Keratinocyte (primary cell): Measurements from ENCODE around the gene ZFX. TPM values are rescaled to one million over a fixed set of nuclear protein-coding genes. Genes with fewer than 3 reads are reported as not detected.

Experiments used
- DNase-seq: peaks from one replicate; pipeline ENCODE4 v3.0.0-alpha.2; 2011; ENCODE audit warnings: low read depth, missing footprints, low spot score
- FAIRE-seq: peaks from 2 replicates; lab custom pipeline; 2011; peaks lifted over from hg19 to GRCh38; lab: Jason Lieb, UNC
- H2AFZ ChIP-seq: 2 replicates; pipeline ENCODE4 v1.6.0; 2012; ENCODE audit warnings: low read length, control low read depth, inconsistent platforms; ENCODE audit not compliant: control insufficient read depth
- H3K27ac ChIP-seq: 2 replicates; pipeline ENCODE4 v1.5.1; 2011; ENCODE audit warnings: low read length; ENCODE audit not compliant: control insufficient read depth, insufficient read depth
- H3K27me3 ChIP-seq: 3 replicates; pipeline ENCODE4 v1.6.0; 2011; ENCODE audit warnings: low read length; ENCODE audit not compliant: control insufficient read depth, insufficient read depth; ENCODE audit errors: extremely low read depth
- H3K36me3 ChIP-seq, 2 experiments: 2 replicates in 1 of 2; 3 replicates in 1 of 2; pipeline ENCODE4 v1.5.1; 2011; ENCODE audit warnings: low read length in 2 of 2, mild to moderate bottlenecking in 1 of 2; ENCODE audit not compliant: control insufficient read depth in 2 of 2, insufficient read depth in 2 of 2; ENCODE audit errors: extremely low read depth in 1 of 2
- H3K4me1 ChIP-seq: 3 replicates; pipeline ENCODE4 v1.5.1; 2011; ENCODE audit warnings: low read length; ENCODE audit not compliant: control insufficient read depth, insufficient read depth; ENCODE audit errors: extremely low read depth
- H3K4me2 ChIP-seq: 3 replicates; pipeline ENCODE4 v1.6.0; 2011; ENCODE audit warnings: low read depth, low read length; ENCODE audit not compliant: control insufficient read depth, insufficient read depth; ENCODE audit errors: extremely low read depth
- H3K4me3 ChIP-seq, 3 experiments: fragments of 200-600 bp in 1 of 3; sonication (generic) in 1 of 3; 2 replicates in 2 of 3; 3 replicates in 1 of 3; pipeline ENCODE4 v1.5.1; 2011 to 2016; ENCODE audit warnings: low read length in 3 of 3, mild to moderate bottlenecking in 3 of 3, control low read depth in 2 of 3, inconsistent platforms in 1 of 3, low read depth in 1 of 3, mixed read lengths in 1 of 3, mixed run types in 1 of 3, moderate library complexity in 1 of 3; ENCODE audit not compliant: control insufficient read depth in 2 of 3, insufficient read depth in 2 of 3; ENCODE audit errors: extremely low read depth in 1 of 3
- H3K79me2 ChIP-seq: 2 replicates; pipeline ENCODE4 v1.6.0; 2012; ENCODE audit warnings: low read length; ENCODE audit not compliant: control insufficient read depth, insufficient read depth
- H3K9ac ChIP-seq: 3 replicates; pipeline ENCODE4 v1.6.0; 2011; ENCODE audit warnings: low read length; ENCODE audit not compliant: control insufficient read depth, insufficient read depth; ENCODE audit errors: extremely low read depth
- H3K9me1 ChIP-seq: 3 replicates; pipeline ENCODE4 v1.6.0; 2011; ENCODE audit warnings: low read length; ENCODE audit not compliant: control insufficient read depth, insufficient read depth; ENCODE audit errors: extremely low read depth
- H3K9me3 ChIP-seq: 2 replicates; pipeline ENCODE4 v1.5.1; 2012; ENCODE audit warnings: low read depth, low read length; ENCODE audit not compliant: control insufficient read depth
- H4K20me1 ChIP-seq: 3 replicates; pipeline ENCODE4 v1.6.0; 2011; ENCODE audit warnings: low read length; ENCODE audit not compliant: control insufficient read depth, insufficient read depth; ENCODE audit errors: extremely low read depth
- EZH2 ChIP-seq: IDR thresholded peaks from one replicate; pipeline ENCODE4 v1.6.1; 2012; ENCODE audit warnings: inconsistent platforms, mild to moderate bottlenecking, low read length, moderate library complexity
- dilution Hi-C: fragments of 300-500 bp; cut with MboI; formaldehyde crosslinking; loops from one replicate; pipeline ENCODE4 v1.7.0; 2020; ENCODE audit warnings: low sequenced_read_pairs; ENCODE audit not compliant: extremely low pct_ligation_motif_present
- polyA plus RNA-seq, 5 experiments: library from polyadenylated mRNA; depleted of rRNA in 3 of 5; stranded (reverse) in 3 of 5; stranded (forward) in 1 of 5; unstranded in 1 of 5; fragments of >200 nt; gene quantifications; 1 replicate in 1 of 5; 2 replicates in 3 of 5; 3 replicates in 1 of 5; pipeline versions ENCODE4 v1.2.1 to v1.2.3, GENCODE V29; 2011 to 2012; ENCODE audit warnings: missing spikeins in 2 of 5, low read depth in 1 of 5, low replicate concordance in 1 of 5
- TF ChIP-seq, protein P1 (sequence below), 3 experiments: IDR thresholded peaks in 1 of 3; conservative IDR thresholded peaks in 1 of 3; optimal IDR thresholded peaks in 1 of 3; 2 replicates in 2 of 3; 3 replicates in 1 of 3; pipeline versions ENCODE3 to v1.5.1; 2011; ENCODE audit warnings: low read length in 3 of 3, mild to moderate bottlenecking in 3 of 3, moderate library complexity in 2 of 3, control low read depth in 1 of 3, inconsistent platforms in 1 of 3; ENCODE audit not compliant: insufficient read depth in 2 of 3; ENCODE audit errors: extremely low read depth in 1 of 3

Gene ZFX
- polyA plus RNA-seq, 1 donor (not counting 4 experiments of a cell fraction or from before 2014, with no cell fraction given) = 24.3 TPM

DNA sequence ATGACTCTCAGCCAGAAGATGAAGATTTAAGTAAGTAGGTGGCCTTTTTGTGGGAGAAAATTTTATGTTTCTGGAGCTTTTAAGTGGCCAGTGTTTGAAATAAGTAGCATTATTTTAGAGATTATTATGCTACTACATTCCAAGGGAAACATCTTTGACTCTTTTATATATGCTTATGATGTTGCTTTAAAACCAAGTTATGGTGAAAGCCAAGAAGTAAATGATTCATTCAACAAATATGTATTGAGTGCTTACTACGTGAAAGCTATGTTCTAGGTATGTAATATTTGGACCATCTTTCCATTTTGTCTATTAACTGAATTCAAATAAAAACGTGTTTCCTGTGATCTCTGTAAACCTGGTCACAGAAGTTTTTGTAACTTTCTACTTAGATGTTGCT lies 58.3 kb downstream of the ZFX start:
- no peak for TF ChIP-seq EZH2
- TF ChIP-seq, protein P1, sequence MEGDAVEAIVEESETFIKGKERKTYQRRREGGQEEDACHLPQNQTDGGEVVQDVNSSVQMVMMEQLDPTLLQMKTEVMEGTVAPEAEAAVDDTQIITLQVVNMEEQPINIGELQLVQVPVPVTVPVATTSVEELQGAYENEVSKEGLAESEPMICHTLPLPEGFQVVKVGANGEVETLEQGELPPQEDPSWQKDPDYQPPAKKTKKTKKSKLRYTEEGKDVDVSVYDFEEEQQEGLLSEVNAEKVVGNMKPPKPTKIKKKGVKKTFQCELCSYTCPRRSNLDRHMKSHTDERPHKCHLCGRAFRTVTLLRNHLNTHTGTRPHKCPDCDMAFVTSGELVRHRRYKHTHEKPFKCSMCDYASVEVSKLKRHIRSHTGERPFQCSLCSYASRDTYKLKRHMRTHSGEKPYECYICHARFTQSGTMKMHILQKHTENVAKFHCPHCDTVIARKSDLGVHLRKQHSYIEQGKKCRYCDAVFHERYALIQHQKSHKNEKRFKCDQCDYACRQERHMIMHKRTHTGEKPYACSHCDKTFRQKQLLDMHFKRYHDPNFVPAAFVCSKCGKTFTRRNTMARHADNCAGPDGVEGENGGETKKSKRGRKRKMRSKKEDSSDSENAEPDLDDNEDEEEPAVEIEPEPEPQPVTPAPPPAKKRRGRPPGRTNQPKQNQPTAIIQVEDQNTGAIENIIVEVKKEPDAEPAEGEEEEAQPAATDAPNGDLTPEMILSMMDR (optimal IDR thresholded peaks at IDR 0.05 in 1 of 3, IDR thresholded peaks at IDR 0.05 in 1 of 3, conservative IDR thresholded peaks at IDR 0.05 in 1 of 3; ENCODE audit: extremely low read depth in 1 of 3, insufficient read depth in 2 of 3, low read length in 3 of 3) = no peak
- H3K27ac ChIP-seq = no peak overlapping the region
- H3K9me3 ChIP-seq = no peaks in the 10 kb centered on the region
- H3K4me2 ChIP-seq = no peak overlapping the region
- peaks cover 4% of the 10 kb centered on the region for H3K4me1 ChIP-seq
- peaks cover 17 to 18% of the 10 kb centered on the region in 2 experiments for H3K36me3 ChIP-seq
- H3K27me3 ChIP-seq = no peaks in the 10 kb centered on the region
- DNase-seq = no peak
- FAIRE-seq = no peak
- H3K79me2 ChIP-seq = peaks cover 39% of the 10 kb centered on the region
- no peak overlapping the region for H3K4me3 ChIP-seq
- no peaks in the 10 kb centered on the region for H4K20me1 ChIP-seq
- dilution Hi-C loops = no loop called here
- H3K9me1 ChIP-seq = no peaks in the 10 kb centered on the region
- no peak overlapping the region for H2AFZ ChIP-seq
- no peak overlapping the region for H3K9ac ChIP-seq

DNA sequence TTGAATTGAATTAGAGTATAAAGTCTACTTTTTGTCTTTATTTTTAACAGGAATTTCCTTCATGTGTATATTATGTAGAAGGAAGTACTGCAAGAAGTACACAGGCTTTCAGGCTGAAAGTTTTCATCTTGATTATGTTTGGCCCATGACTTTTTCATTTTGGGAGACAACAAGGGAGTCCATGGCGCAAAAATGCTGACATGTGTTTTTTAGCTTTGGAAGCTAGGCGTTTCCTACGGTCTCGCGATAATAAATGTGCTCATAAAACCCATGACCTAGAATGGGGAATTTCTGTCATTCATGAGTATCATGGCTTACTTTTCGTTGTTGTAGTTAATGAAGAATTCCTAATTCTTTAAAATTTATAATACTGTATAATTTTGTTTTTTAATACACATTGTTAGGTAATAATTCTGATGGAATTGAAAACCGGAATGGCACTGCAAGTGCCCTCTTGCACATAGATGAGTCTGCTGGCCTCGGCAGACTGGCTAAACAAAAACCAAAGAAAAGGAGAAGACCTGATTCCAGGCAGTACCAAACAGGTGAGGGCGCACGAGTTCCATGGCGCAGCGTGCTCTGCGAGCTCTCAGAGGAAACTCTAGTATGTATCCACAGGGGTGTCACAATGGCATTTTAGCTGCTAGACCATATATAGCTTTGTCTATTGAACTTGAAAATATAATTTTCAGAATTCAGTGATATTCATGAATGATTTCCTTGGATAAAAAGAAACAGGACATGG lies 59.1 kb downstream of the ZFX start:
- Histone ChIP-seq H3K79me2 (peaks cover 31% of the 10 kb centered on the region), H3K9ac (no peak overlapping the region), H3K27me3 (no peaks in the 10 kb centered on the region), H3K27ac (no peak overlapping the region), H4K20me1 (no peaks in the 10 kb centered on the region), H3K4me3 (no peak overlapping the region), H3K4me1 (peaks cover 4% of the 10 kb centered on the region), H3K9me3 (no peaks in the 10 kb centered on the region), H2AFZ (no peak overlapping the region), H3K9me1 (peaks cover 3% of the 10 kb centered on the region), H3K36me3 (peaks cover 15 to 19% of the 10 kb centered on the region in 2 experiments), H3K4me2 (no peak overlapping the region)
- DNase-seq (no peak), FAIRE-seq (no peak)
- dilution Hi-C loops = no loop called here
- TF ChIP-seq, protein P1 (optimal IDR thresholded peaks at IDR 0.05 in 1 of 3, IDR thresholded peaks at IDR 0.05 in 1 of 3, conservative IDR thresholded peaks at IDR 0.05 in 1 of 3; ENCODE audit: extremely low read depth in 1 of 3, insufficient read depth in 2 of 3, low read length in 3 of 3) = no peak
- TF ChIP-seq EZH2 = no peak
